Sigmoid colon (tissue), 7 donors: Measurements from ENCODE around the gene MFSD6. TPM values are rescaled to one million over a fixed set of nuclear protein-coding genes. Genes with fewer than 3 reads are reported as not detected.
"Not testable (repeated sequence)": the region's sequence is repeated elsewhere in the genome, so short reads cannot be mapped to it uniquely, and the experiment has no call there.

ENCODE experiments used
- DNase-seq: peaks from one replicate; pipeline ENCODE4 v3.0.0-alpha.2; 2019
- H3K27ac ChIP-seq, 4 donors: fragments of 200-600 bp; sonication (generic); one replicate each; pipeline ENCODE4 v1.5.1; 2016 to 2019; ENCODE audit warnings: mild to moderate bottlenecking in 1 of 4
- H3K27me3 ChIP-seq, 3 donors: fragments of 200-600 bp; sonication (generic); one replicate each; pipeline ENCODE4 v1.5.1; 2019; ENCODE audit warnings: mild to moderate bottlenecking in 1 of 3
- H3K36me3 ChIP-seq, 4 donors: fragments of 200-600 bp; sonication (generic); one replicate each; pipeline ENCODE4 v1.5.1; 2016 to 2019
- H3K4me1 ChIP-seq, 4 donors: fragments of 200-600 bp; sonication (generic); one replicate each; pipeline ENCODE4 v1.5.1; 2017 to 2019
- H3K4me3 ChIP-seq, 4 donors: fragments of 200-600 bp; sonication (generic); one replicate each; pipeline ENCODE4 v1.5.1; 2017 to 2019; ENCODE audit warnings: mild to moderate bottlenecking in 2 of 4, moderate library complexity in 1 of 4
- H3K9me3 ChIP-seq, 4 donors: fragments of 200-600 bp in 3 of 4; sonication (generic) in 3 of 4; one replicate each; pipeline versions ENCODE4 v1.5.1 to v1.6.1; 2013 to 2019
- EP300 ChIP-seq, 4 donors: sonication (generic); formaldehyde crosslinking; IDR thresholded peaks; one replicate each; pipeline ENCODE4 v1.6.1; 2017; ENCODE audit warnings: antibody characterized with exemption in 4 of 4
- POLR2A ChIP-seq, 2 donors: fragments of 450-650 bp; IDR thresholded peaks; one replicate each; pipeline ENCODE4 v1.6.1; 2016; ENCODE audit warnings: antibody characterized with exemption in 2 of 2, mild to moderate bottlenecking in 2 of 2, moderate library complexity in 2 of 2
- POLR2AphosphoS5 ChIP-seq, 4 donors: sonication (generic); formaldehyde crosslinking; IDR thresholded peaks; one replicate each; pipeline ENCODE4 v1.6.1; 2017; ENCODE audit warnings: antibody characterized with exemption in 4 of 4
- WGBS, 2 donors: extraction: QIAGEN DNeasy Blood & Tissue Kit; methylation state at CpG; one replicate each; pipeline ENCODE4 v1.1.7; 2013; 5-methylcytosine and 5-hydroxymethylcytosine counted together
- intact Hi-C: fragments of 100-400 bp; cut with DNase I; formaldehyde crosslinking; loops from one replicate; pipeline ENCODE4 v1.15.1; 2023
- polyA plus RNA-seq, 3 donors: library from polyadenylated mRNA; stranded (reverse); fragments of 200-250 nt; gene quantifications; one replicate each; pipeline ENCODE4 v1.2.3, GENCODE V29; 2013
- total RNA-seq, 4 donors: library from RNA; depleted of rRNA; stranded (reverse); fragments of >200 nt; gene quantifications; one replicate each; pipeline ENCODE4 v1.1.0, GENCODE V29; 2016
- TF ChIP-seq, protein P1 (sequence below), 4 experiments: fragments of 450-650 bp in 3 of 4; fragments of 200-600 bp in 1 of 4; IDR thresholded peaks; one replicate each; pipeline ENCODE4 v1.5.1; 2016 to 2019; ENCODE audit warnings: antibody characterized with exemption in 4 of 4, mild to moderate bottlenecking in 3 of 4, moderate library complexity in 2 of 4
- donor health status: healthy with polysubstance abuse.
- donor health status: Bipolar disorder and iron deficiency.
- donor health status: healthy.

The MFSD6 gene
- total and polyA plus RNA-seq, 7 donors: 8.4 to 87.5 (median 46.7) TPM

DNA sequence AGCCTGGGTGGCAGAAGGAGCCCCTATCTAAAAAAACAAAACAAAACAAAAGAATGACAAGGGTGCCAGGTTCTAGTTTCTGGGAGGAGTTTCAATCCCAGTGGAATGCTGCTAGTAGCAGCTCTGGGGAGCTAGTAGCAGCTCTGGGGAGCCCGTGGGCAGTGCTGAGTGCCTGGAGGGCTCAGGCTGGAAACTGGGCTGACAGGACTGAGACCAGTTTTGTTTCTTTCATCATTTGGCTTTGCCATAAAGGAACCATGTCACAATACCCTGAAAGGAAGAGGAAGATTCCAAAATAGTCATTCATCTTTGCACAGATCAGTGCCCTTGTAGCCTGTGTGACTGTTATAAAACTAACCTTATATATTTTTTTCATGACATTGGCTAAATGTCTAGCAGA, 10.6 kb downstream of the MFSD6 start:
- TF ChIP-seq, protein P1, sequence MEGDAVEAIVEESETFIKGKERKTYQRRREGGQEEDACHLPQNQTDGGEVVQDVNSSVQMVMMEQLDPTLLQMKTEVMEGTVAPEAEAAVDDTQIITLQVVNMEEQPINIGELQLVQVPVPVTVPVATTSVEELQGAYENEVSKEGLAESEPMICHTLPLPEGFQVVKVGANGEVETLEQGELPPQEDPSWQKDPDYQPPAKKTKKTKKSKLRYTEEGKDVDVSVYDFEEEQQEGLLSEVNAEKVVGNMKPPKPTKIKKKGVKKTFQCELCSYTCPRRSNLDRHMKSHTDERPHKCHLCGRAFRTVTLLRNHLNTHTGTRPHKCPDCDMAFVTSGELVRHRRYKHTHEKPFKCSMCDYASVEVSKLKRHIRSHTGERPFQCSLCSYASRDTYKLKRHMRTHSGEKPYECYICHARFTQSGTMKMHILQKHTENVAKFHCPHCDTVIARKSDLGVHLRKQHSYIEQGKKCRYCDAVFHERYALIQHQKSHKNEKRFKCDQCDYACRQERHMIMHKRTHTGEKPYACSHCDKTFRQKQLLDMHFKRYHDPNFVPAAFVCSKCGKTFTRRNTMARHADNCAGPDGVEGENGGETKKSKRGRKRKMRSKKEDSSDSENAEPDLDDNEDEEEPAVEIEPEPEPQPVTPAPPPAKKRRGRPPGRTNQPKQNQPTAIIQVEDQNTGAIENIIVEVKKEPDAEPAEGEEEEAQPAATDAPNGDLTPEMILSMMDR (IDR thresholded peaks at IDR 0.05): no peak
- TF ChIP-seq POLR2AphosphoS5 (IDR thresholded peaks at IDR 0.05) (no peak), EP300 (IDR thresholded peaks at IDR 0.05) (no peak), POLR2A (IDR thresholded peaks at IDR 0.05) (no peak)
- Histone ChIP-seq H3K27ac (no peak overlapping the region), H3K9me3 (no peaks in the 10 kb centered on the region), H3K36me3 (no peaks in the 10 kb centered on the region), H3K27me3 (no peaks in the 10 kb centered on the region), H3K4me1 (peaks cover 0 to 20% (median 4%) of the 10 kb centered on the region in 4 donors), H3K4me3 (no peak overlapping the region)
- intact Hi-C loops: no loop called here
- 87 to 95% methylated on average over 1 of the region's 1 CpG for WGBS, 2 donors
- no peak for DNase-seq

DNA sequence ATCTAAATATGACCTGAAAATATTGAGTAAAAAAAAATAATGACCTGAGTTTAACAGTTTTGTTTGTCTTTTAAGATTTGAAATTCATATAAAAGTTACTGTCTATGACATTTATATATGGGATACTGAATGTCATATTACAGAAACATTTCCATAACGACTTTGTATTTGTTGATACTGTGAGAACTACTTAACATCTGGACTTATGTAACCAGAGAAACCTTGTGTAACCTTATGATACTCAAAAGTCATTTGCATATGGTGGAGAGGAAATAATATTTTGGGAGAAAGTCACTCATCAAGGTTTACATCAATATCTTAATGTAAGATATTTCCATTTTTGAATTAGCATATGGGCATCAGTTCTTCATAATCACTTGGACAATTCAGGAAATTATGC, 12.6 kb downstream of the MFSD6 start:
- no peak for TF ChIP-seq EP300 (IDR thresholded peaks at IDR 0.05)
- TF ChIP-seq, protein P1 (IDR thresholded peaks at IDR 0.05): no peak
- no peak for TF ChIP-seq POLR2A (IDR thresholded peaks at IDR 0.05)
- no peak for TF ChIP-seq POLR2AphosphoS5 (IDR thresholded peaks at IDR 0.05)
- Histone ChIP-seq H3K4me3 (no peak overlapping the region), H3K9me3 (no peaks in the 10 kb centered on the region), H3K27me3 (no peaks in the 10 kb centered on the region), H3K4me1 (peaks cover 0 to 25% (median 3%) of the 10 kb centered on the region in 4 donors), H3K27ac (no peak overlapping the region), H3K36me3 (no peaks in the 10 kb centered on the region)
- WGBS, 2 donors: 67 to 71% methylated on average over 1 of the region's 1 CpG
- DNase-seq: no peak
- intact Hi-C loops: no loop called here

DNA sequence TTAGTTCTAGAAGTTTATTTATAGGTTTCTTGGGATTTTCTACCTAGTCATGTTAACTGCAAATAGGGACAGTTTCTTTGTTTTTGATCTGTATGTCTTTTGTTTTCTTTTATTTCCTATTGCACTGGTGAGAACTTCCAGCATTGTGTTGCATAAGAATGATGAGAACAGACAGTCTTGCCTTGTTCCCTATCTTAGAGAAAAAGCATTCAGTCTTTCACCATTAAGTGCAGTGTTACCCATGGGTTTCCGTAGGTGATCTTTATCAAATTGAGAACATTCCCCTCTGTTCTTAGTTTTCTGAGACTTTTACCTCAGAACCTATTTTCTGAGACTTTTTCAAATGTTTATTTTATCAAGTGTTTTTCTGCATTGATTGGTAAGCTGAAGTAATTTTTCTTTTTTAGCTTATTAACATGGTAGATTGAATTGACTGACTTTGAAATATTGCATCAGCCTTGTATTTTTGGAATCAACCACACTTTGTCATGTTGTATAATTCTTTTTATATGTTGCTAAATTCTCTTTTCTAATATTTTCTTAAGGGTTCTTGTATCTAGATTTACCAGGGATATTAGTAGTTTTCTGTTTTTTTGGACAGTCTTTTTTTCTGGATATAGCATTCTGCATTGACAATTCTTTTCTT, 17.2 kb downstream of the MFSD6 start:
- Histone ChIP-seq H3K27ac (no peak overlapping the region), H3K27me3 (no peaks in the 10 kb centered on the region), H3K36me3 (no peaks in the 10 kb centered on the region), H3K4me1 (peaks cover 0 to 14% (median 0%) of the 10 kb centered on the region in 4 donors), H3K9me3 (no peaks in the 10 kb centered on the region), H3K4me3 (no peak overlapping the region)
- intact Hi-C loops: no loop called here
- TF ChIP-seq POLR2A (IDR thresholded peaks at IDR 0.05) (no peak), POLR2AphosphoS5 (IDR thresholded peaks at IDR 0.05) (no peak), EP300 (IDR thresholded peaks at IDR 0.05) (no peak)
- TF ChIP-seq, protein P1 (IDR thresholded peaks at IDR 0.05): no peak
- WGBS, 2 donors: 87 to 93% methylated on average over 1 of the region's 1 CpG
- DNase-seq: no peak

DNA sequence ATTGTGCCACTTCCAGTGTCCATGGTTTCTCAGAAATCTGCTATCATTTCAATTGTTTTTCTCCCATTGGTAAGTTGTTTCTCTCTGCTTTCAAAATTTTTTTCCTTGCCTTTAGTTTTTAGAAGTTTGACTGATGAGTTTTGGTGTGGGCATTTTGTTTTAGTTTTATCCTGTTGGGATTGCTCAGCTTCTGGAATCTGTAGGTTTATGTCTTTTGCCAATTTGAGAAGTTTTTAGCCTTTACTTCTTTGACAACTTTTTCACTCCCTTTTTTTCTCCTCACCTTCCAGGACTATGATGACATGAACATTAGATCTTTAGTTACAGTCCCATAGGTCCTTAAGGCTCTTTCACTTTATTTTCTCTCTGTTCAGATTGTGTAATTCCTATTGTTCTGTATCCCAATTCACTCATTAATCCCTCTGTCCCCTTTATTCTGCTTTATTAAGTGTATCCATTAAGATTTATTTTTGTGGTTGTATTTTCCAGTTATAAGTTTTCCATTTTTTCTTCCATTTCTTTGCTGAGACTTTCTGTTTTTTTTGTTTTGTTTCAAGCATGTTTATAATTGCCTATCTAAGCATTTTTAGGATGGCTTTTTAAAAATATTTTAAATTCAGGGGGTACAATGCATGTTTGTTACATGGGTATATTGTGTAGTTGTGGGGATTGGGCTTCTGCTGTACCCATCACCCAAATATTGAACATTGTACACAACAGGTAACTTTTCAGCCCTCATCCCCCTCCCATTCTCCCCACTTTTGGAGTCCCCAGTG, 17.9 kb downstream of the MFSD6 start:
- no peaks in the 10 kb centered on the region for H3K27me3 ChIP-seq
- no peak overlapping the region for H3K4me3 ChIP-seq
- no peaks in the 10 kb centered on the region for H3K9me3 ChIP-seq
- DNase-seq: no peak
- no peak overlapping the region for H3K27ac ChIP-seq
- H3K4me1 ChIP-seq: peaks cover 0 to 10% (median 0%) of the 10 kb centered on the region in 4 donors
- TF ChIP-seq EP300 (IDR thresholded peaks at IDR 0.05) (no peak), POLR2AphosphoS5 (IDR thresholded peaks at IDR 0.05) (no peak), POLR2A (IDR thresholded peaks at IDR 0.05) (no peak)
- TF ChIP-seq, protein P1 (IDR thresholded peaks at IDR 0.05): no peak
- intact Hi-C loops: no loop called here
- no peaks in the 10 kb centered on the region for H3K36me3 ChIP-seq

DNA sequence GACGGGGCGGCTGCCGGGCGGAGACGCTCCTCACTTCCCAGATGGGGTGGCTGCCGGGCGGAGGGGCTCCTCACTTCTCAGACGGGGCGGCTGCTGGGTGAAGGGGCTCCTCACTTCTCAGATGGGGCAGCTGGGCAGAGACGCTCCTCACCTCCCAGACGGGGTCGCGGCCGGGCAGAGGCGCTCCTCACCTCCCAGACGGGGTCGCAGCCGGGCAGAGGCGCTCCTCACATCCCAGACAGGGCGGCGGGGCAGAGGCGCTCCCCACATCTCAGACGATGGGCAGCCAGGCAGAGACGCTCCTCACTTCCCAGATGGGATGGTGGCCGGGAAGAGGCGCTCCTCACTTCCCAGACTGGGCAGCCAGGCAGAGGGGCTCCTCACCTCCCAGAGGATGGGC, 22.7 kb downstream of the MFSD6 start:
- H3K4me3 ChIP-seq, H3K27ac ChIP-seq, H3K9me3 ChIP-seq, H3K36me3 ChIP-seq, intact Hi-C loops, DNase-seq, H3K27me3 ChIP-seq: not testable (repeated sequence)
- 96 to 97% methylated on average over 26 of the region's 26 CpGs for WGBS, 2 donors
- H3K4me1 ChIP-seq: peaks cover 0 to 14% (median 13%) of the 10 kb centered on the region in 4 donors
